ENCODE measurements around the gene C1QTNF7. TPM values are rescaled to one million over a fixed set of nuclear protein-coding genes. Genes with fewer than 3 reads are reported as not detected.
A peak's percentile ranks its signal among the peaks of the same experiment; 100 is the strongest.

Gene C1QTNF7
- total and polyA plus RNA-seq, 8 donors = 2.1 to 17.8 (median 14.8) TPM

DNA sequence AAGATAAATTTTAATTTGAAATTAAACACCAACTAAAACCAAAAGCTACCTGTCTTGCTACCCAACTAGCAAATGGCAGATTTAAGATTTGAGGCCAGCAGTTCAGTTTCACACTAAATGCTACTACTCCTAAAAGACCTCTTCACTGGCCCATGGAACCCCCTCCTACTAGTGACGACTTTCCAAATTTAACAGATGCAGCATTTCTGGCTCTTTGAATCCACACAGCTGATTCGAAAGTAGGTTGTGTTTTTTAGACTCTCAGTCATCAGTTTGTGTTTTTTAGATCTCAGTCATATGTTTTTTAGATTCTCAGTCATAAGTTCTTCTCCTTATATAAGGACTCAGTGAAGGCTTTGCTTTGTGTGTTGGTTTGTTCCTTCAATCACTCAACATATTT lies 30.8 kb downstream of the C1QTNF7 start:
- Histone ChIP-seq H3K4me3 (no peak overlapping the region), H3K9me3 (no peaks in the 10 kb centered on the region), H3K27me3 (no peaks in the 10 kb centered on the region), H3K27ac (no peak overlapping the region), H3K36me3 (no peaks in the 10 kb centered on the region), H3K4me1 (peaks cover 0 to 14% of the 10 kb centered on the region in 2 donors)
- TF ChIP-seq, protein P1, sequence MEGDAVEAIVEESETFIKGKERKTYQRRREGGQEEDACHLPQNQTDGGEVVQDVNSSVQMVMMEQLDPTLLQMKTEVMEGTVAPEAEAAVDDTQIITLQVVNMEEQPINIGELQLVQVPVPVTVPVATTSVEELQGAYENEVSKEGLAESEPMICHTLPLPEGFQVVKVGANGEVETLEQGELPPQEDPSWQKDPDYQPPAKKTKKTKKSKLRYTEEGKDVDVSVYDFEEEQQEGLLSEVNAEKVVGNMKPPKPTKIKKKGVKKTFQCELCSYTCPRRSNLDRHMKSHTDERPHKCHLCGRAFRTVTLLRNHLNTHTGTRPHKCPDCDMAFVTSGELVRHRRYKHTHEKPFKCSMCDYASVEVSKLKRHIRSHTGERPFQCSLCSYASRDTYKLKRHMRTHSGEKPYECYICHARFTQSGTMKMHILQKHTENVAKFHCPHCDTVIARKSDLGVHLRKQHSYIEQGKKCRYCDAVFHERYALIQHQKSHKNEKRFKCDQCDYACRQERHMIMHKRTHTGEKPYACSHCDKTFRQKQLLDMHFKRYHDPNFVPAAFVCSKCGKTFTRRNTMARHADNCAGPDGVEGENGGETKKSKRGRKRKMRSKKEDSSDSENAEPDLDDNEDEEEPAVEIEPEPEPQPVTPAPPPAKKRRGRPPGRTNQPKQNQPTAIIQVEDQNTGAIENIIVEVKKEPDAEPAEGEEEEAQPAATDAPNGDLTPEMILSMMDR (IDR thresholded peaks at IDR 0.05) = no peak
- ATAC-seq = no peak
- intact Hi-C loops (cut with DNase I) = loop anchor here in 1 of 2 donors (5.0 kb wide), 1 partner anchor 221 kb away; no protein-coding TSS in a partner anchor
- no peak for DNase-seq

DNA sequence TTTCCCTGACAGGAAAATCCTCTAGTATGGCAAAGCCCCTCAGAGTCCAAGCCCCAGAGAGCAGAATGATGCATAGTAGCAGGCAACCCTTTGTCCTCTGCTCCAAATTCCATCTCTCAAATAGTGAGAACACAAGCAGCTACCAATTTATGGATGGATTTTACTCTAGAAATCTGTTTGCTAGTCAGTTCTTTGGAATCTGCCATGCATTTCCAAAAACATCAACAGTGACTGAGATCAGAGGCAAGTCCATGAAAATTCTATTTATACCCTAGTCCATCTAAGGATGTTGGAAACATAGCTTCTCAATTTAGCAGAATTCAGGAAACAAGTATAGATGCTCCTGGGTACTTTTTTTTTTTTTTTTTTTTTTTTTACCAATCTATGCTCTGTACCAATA lies 31.9 kb downstream of the C1QTNF7 start:
- intact Hi-C loops (cut with DNase I) = loop anchor here in 1 of 2 donors (5.0 kb wide), 1 partner anchor 222 kb away; no protein-coding TSS in a partner anchor
- Histone ChIP-seq H3K36me3 (no peaks in the 10 kb centered on the region), H3K4me1 (peaks cover 0 to 14% of the 10 kb centered on the region in 2 donors), H3K9me3 (no peaks in the 10 kb centered on the region), H3K4me3 (no peak overlapping the region), H3K27ac (no peak overlapping the region), H3K27me3 (no peaks in the 10 kb centered on the region)
- TF ChIP-seq, protein P1 (IDR thresholded peaks at IDR 0.05) = no peak
- DNase-seq = no peak
- ATAC-seq = no peak

DNA sequence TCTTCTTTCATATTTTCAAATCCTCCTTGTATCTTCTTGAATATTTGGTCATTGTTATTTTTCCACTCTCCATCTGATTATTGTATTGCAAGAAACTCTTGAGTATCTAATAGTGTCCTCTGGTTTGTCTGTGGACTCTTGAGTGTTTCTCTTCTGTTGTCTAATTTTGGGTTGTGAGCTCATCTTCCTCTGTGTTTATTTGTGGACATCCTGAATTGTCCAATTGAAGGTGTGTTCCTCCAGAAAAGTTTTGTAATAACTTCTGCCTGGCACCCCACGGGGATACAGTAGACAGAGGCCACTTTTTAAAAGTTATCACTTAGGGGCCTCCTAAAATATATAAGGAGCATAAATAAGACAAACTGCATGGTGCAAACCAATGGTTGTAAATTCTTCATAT lies 38.8 kb downstream of the C1QTNF7 start:
- no peak overlapping the region for H3K4me3 ChIP-seq
- no peaks in the 10 kb centered on the region for H3K9me3 ChIP-seq
- H3K4me1 ChIP-seq = peaks cover 0 to 4% of the 10 kb centered on the region in 2 donors
- TF ChIP-seq, protein P1 (IDR thresholded peaks at IDR 0.05) = no peak
- H3K36me3 ChIP-seq = no peaks in the 10 kb centered on the region
- no peak overlapping the region for H3K27ac ChIP-seq
- DNase-seq (no peak), ATAC-seq (no peak)
- H3K27me3 ChIP-seq = no peaks in the 10 kb centered on the region
- intact Hi-C loops (cut with DNase I) = no loop called here

DNA sequence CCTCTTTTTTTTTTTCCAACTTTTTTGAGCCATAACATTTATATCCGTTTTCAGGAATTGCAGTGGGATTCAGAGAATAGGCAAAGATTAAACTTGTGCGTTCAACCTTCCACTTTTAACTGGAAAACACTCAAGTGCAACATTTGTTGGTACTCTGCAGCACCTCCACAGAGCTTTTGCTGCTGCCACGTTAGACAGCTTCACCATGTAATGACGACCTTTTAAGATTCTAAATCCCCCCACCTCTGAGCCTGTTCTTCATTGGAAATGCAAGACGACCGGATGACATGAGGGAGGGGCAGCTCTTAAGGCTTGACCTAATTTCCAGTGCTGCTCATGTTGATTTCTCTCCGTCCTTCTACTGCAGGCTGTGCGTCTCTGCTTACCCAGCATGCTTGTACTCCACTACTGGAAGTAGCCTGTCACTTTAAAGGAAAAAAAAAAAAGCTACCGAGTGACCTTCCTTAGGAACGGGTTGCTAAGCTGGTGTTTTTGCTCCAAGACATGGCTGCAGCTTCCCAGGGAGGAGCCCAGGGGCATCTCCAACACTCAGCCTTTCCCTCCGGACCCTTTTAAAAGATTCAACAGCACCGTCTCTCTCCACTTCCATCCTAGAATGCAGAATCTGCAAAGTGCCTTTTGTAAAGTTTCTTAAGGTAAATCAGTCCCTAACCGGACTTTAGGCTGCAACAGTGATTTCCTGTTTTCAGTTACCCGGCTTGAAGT lies 41.7 kb downstream of the C1QTNF7 start, which contains the start of gene CC2D2A:
Gene CC2D2A, plus strand, starts transcription at position 481 of the 726 bp plus-strand sequence. CDS start 6,051 bp downstream, outside the sequence.
- H3K27ac ChIP-seq = peak within 1 kb of the TSS; percentile 13 to 72
- TF ChIP-seq, protein P1 (IDR thresholded peaks at IDR 0.05) = no peak
- H3K36me3 ChIP-seq = no peaks in the 10 kb centered on the region
- peak; percentile 96 for ATAC-seq
- peak within 1 kb of the TSS; percentile 41 to 46 for H3K4me3 ChIP-seq
- peak in 3 of 4 donors; percentile 33 to 69 (median 48) for DNase-seq
- no peaks in the 10 kb centered on the region for H3K9me3 ChIP-seq
- intact Hi-C loops (cut with DNase I) = no loop called here
- peaks cover 0 to 4% of the 10 kb centered on the region in 2 donors for H3K4me1 ChIP-seq
- H3K27me3 ChIP-seq = no peaks in the 10 kb centered on the region

DNA sequence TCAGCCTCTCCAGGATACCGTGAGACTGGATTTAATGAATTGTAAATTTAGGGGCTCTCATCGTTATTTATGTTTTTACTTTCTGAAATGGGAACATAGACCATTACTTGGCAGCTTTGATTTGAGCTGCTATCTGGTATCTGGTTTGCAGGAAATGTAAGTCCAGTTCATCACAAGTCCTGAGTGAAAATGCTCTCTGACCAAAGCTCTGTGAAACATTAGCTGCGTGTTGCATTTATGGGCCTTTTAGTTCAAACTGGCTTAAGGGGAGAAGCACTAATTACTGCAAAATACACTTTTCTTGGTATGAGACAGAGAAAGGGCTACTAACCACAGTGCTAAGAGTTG lies 42.3 kb downstream of the C1QTNF7 start:
- Histone ChIP-seq H3K27ac (peak overlapping the region; percentile 13 to 72), H3K36me3 (no peaks in the 10 kb centered on the region), H3K4me3 (peak overlapping the region; percentile 41 to 46), H3K9me3 (no peaks in the 10 kb centered on the region), H3K27me3 (no peaks in the 10 kb centered on the region), H3K4me1 (peaks cover 0 to 4% of the 10 kb centered on the region in 2 donors)
- TF ChIP-seq, protein P1 (IDR thresholded peaks at IDR 0.05) = no peak
- DNase-seq = peak in 2 of 4 donors; percentile 16 to 24
- intact Hi-C loops (cut with DNase I) = no loop called here
- peak; percentile 26 for ATAC-seq
